Stimulated activated naive CD8-positive, alpha-beta T cell treated with anti-CD3 and anti-CD28 coated beads, Interleukin-15, amount 100 ng/mL, for 72 hours (primary cell): ENCODE measurements around the gene CCDC6.
A peak's percentile ranks its signal among the peaks of the same experiment; 100 is the strongest.

Experiments
- ATAC-seq: fragments of 150-1000 bp; cut with Tn5 transposase; 2 replicates; pipeline ENCODE4 v1.10.0; 2021; ENCODE audit warnings: mild to moderate bottlenecking, moderate library complexity
- DNase-seq, 2 donors: peaks; one replicate each; pipeline ENCODE4 v3.0.0; 2021 to 2022
- H3K27ac Mint-ChIP-seq, 2 donors: one replicate each; pipeline ENCODE4 v1.8.0; 2022; ENCODE audit warnings: mild to moderate bottlenecking in 2 of 2, mixed read lengths in 2 of 2, moderate library complexity in 2 of 2
- H3K27me3 Mint-ChIP-seq: one replicate; pipeline ENCODE4 v1.8.0; 2022; ENCODE audit warnings: mixed read lengths
- H3K4me1 Mint-ChIP-seq: one replicate; pipeline ENCODE4 v1.8.0; 2022; ENCODE audit warnings: mild to moderate bottlenecking, mixed read lengths
- H3K4me3 Mint-ChIP-seq, 2 donors: one replicate each; pipeline ENCODE4 v1.8.0; 2022; ENCODE audit warnings: mild to moderate bottlenecking in 2 of 2, mixed read lengths in 2 of 2, moderate library complexity in 1 of 2
- H3K9me3 Mint-ChIP-seq, 2 donors: one replicate each; pipeline ENCODE4 v1.8.0; 2022; ENCODE audit warnings: mixed read lengths in 2 of 2

The CCDC6 gene

GRCh38 chr10:59829024-59829423 lies 77.3 kb downstream of the CCDC6 start:
- DNase-seq (no peak), ATAC-seq (no peak)
- Mint-ChIP-seq H3K27me3 (no peaks in the 10 kb centered on the region), H3K9me3 (peaks cover 0 to 7% of the 10 kb centered on the region in 2 donors), H3K4me1 (peaks cover 38% of the 10 kb centered on the region), H3K27ac (peak overlapping the region in 1 of 2 donors; percentile 28), H3K4me3 (no peak overlapping the region)

DNA sequence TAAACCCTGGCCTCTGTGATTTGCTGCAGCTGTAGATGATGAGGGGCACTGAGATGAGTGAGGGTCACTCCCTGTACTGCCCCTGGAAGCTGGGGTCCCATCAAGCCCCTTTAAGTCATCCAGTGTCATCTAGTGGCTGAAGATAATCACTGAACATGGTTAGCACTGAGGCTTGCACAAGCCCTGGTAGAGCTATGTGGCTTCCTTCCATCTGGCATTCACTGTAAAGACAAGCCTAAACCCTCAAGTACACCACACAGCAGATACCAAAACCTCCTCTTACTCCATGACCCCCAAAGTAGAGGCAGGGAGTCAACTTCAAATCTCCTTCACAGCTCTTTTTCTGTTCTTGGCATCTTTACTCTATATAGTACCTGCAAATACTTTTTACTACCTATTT lies 80.4 kb downstream of the CCDC6 start:
- H3K9me3 Mint-ChIP-seq = peaks cover 0 to 7% of the 10 kb centered on the region in 2 donors
- peaks cover 29% of the 10 kb centered on the region for H3K4me1 Mint-ChIP-seq
- H3K27me3 Mint-ChIP-seq = no peaks in the 10 kb centered on the region
- ATAC-seq (no peak), DNase-seq (no peak)
- peak overlapping the region in 1 of 2 donors; percentile 54 for H3K27ac Mint-ChIP-seq
- H3K4me3 Mint-ChIP-seq = no peak overlapping the region

DNA sequence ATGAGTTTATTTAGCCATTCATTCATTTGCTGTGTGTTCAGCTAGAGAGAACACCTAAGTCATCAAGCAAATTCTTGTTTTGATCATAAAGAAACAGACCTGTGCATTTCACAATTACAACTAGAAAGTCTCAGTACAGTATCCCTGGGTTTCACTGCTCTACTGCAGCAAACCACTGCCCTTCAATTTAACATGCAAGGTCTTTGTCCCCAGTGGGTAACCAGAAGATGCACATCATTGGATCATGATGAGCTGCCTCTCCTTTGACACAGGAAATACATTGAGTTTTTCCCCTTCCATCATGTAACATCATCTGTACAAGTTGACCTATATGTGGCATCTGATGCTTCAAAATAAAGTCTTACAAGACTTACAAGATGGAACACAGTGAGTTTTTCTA lies 82.6 kb downstream of the CCDC6 start:
- Mint-ChIP-seq H3K27ac (no peak overlapping the region), H3K9me3 (peaks cover 0 to 7% of the 10 kb centered on the region in 2 donors), H3K27me3 (no peaks in the 10 kb centered on the region), H3K4me1 (peaks cover 24% of the 10 kb centered on the region), H3K4me3 (no peak overlapping the region)
- DNase-seq (no peak), ATAC-seq (peak; percentile 43)

DNA sequence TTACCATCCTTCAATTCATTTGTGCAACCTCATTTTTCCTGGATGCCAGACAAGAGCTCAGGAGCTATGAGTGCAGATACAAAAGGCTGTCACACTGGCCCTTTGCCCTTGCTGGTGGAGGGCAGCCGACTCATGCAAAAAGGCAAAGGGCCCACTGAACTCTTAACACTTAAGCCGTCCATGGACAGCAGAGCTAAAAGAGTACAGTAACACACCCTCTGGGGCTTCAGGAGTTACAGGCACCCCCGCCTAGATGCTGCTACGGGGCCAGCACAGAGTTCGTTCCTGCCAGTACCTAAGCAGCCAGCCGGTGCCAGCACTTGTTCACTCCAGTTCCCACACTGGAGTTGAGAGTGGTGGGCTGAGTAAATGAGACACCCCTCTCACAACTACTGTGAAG lies 83.2 kb downstream of the CCDC6 start:
- Mint-ChIP-seq H3K27ac (no peak overlapping the region), H3K4me3 (no peak overlapping the region), H3K4me1 (peaks cover 25% of the 10 kb centered on the region), H3K27me3 (no peaks in the 10 kb centered on the region), H3K9me3 (peaks cover 0 to 7% of the 10 kb centered on the region in 2 donors)
- ATAC-seq = no peak
- DNase-seq = no peak

GRCh38 chr10:59820471-59820870 lies 85.9 kb downstream of the CCDC6 start:
- H3K27me3 Mint-ChIP-seq = no peaks in the 10 kb centered on the region
- ATAC-seq = no peak
- no peak overlapping the region for H3K27ac Mint-ChIP-seq
- H3K4me1 Mint-ChIP-seq = peaks cover 19% of the 10 kb centered on the region
- no peak overlapping the region for H3K4me3 Mint-ChIP-seq
- no peak for DNase-seq
- H3K9me3 Mint-ChIP-seq = no peaks in the 10 kb centered on the region

GRCh38 chr10:59819683-59820082 lies 86.7 kb downstream of the CCDC6 start:
- Mint-ChIP-seq H3K27ac (no peak overlapping the region), H3K4me3 (no peak overlapping the region), H3K4me1 (peaks cover 26% of the 10 kb centered on the region), H3K9me3 (no peaks in the 10 kb centered on the region), H3K27me3 (no peaks in the 10 kb centered on the region)
- ATAC-seq (no peak), DNase-seq (no peak)

GRCh38 chr10:59819265-59819664 lies 87.1 kb downstream of the CCDC6 start:
- no peak for ATAC-seq
- Mint-ChIP-seq H3K27me3 (no peaks in the 10 kb centered on the region), H3K27ac (no peak overlapping the region), H3K4me3 (no peak overlapping the region), H3K4me1 (peaks cover 26% of the 10 kb centered on the region), H3K9me3 (no peaks in the 10 kb centered on the region)
- no peak for DNase-seq

DNA sequence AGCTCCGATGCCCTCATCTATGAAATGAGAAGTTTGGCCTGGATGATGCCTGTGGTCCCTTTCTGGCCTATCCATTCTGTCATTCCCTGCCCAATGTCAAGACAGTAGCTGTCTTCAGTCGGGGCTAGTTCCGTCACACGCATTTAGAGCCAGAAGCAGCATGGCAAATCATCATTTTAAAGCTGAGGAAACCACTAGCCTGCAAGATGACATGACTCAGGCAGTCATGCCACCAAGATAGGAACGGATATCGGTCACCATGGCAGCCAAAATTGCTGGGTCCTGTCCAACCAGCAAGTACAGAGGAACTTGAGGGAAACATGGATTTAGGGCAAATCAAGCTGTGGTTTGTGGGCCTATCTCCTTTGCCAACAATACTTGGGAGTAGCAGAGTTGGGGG lies 88.6 kb downstream of the CCDC6 start:
- no peaks in the 10 kb centered on the region for H3K9me3 Mint-ChIP-seq
- no peak overlapping the region for H3K4me3 Mint-ChIP-seq
- DNase-seq (no peak), ATAC-seq (no peak)
- peaks cover 26% of the 10 kb centered on the region for H3K4me1 Mint-ChIP-seq
- H3K27me3 Mint-ChIP-seq = no peaks in the 10 kb centered on the region
- peak overlapping the region in 1 of 2 donors; percentile 16 for H3K27ac Mint-ChIP-seq

DNA sequence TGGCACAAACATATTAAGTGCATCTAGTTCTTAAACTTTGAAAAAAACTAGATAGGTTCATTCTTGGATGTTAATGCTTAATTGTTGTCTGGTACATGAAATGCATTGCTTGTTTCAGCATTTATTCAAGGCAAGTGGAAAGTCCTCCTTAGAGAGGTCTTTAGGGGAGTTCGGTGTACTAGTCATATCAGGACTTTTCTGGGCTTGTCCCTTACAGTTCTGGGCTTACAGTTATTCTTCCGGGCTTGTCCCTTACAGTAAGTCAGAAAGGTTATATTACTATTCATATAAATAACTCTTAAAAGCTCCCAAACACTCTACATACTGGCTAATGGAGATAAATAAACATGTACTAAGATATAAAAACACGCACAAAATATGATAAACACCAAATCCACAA lies 91.5 kb downstream of the CCDC6 start:
- no peaks in the 10 kb centered on the region for H3K9me3 Mint-ChIP-seq
- no peak for ATAC-seq
- H3K27ac Mint-ChIP-seq = no peak overlapping the region

DNA sequence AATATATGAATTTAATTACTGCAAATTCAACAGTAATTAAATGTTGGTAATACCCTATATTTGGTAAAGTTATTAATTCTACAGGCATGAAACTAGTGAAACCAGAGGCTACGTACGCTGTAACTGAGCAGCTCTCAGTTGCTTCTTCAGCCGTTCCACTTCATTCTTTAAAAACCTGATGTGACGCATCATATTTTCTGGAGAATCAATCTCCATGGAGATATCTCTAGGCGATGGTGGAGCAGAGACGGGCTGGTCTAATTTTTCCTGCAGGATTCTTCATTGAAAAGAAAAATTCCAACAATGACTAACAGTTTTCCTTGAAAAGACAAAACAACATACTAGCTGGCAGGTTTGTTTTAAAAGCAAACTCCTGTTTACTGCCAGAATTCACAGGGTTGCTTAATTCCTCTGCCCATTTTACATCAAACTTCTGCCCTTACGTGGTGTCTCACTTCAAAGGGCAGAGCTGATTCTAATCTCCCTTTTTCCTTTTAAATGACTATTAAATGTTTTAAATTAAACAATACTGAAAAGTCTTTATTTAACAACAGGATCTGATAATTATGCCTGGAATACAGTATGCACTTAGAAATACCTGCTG lies 93.7 kb downstream of the CCDC6 start:
- Mint-ChIP-seq H3K27ac (no peak overlapping the region), H3K4me1 (peaks cover 7% of the 10 kb centered on the region), H3K4me3 (no peak overlapping the region), H3K27me3 (no peaks in the 10 kb centered on the region), H3K9me3 (no peaks in the 10 kb centered on the region)
- no peak for ATAC-seq
- no peak for DNase-seq

More for the DNA sequence above, 91.5 kb downstream of the CCDC6 start:
- no peaks in the 10 kb centered on the region for H3K27me3 Mint-ChIP-seq
- peaks cover 24% of the 10 kb centered on the region for H3K4me1 Mint-ChIP-seq
- no peak for DNase-seq
- H3K4me3 Mint-ChIP-seq = no peak overlapping the region

GRCh38 chr10:59809644-59809974 lies 96.7 kb downstream of the CCDC6 start:
- no peak overlapping the region for H3K4me3 Mint-ChIP-seq
- H3K4me1 Mint-ChIP-seq = no peaks in the 10 kb centered on the region
- H3K27me3 Mint-ChIP-seq = no peaks in the 10 kb centered on the region
- no peak for ATAC-seq
- no peaks in the 10 kb centered on the region for H3K9me3 Mint-ChIP-seq
- peak overlapping the region in 1 of 2 donors; percentile 26 for H3K27ac Mint-ChIP-seq
- DNase-seq = no peak

GRCh38 chr10:59808896-59809643 lies 97.3 kb downstream of the CCDC6 start:
- ATAC-seq (peak; percentile 92), DNase-seq (peak; percentile 47 to 65)
- no peak overlapping the region for H3K4me3 Mint-ChIP-seq
- no peaks in the 10 kb centered on the region for H3K4me1 Mint-ChIP-seq
- H3K9me3 Mint-ChIP-seq = no peaks in the 10 kb centered on the region
- H3K27me3 Mint-ChIP-seq = no peaks in the 10 kb centered on the region
- peak overlapping the region; percentile 26 to 54 for H3K27ac Mint-ChIP-seq

- DNase-seq = no peak
- ATAC-seq = no peak
- Mint-ChIP-seq H3K27ac (peak overlapping the region; percentile 40 to 76), H3K9me3 (no peaks in the 10 kb centered on the region), H3K4me1 (no peaks in the 10 kb centered on the region), H3K27me3 (no peaks in the 10 kb centered on the region), H3K4me3 (no peak overlapping the region)
Measured at GRCh38 chr10:59807629-59808620, 98.4 kb downstream of the CCDC6 start.

GRCh38 chr10:59805014-59805413 lies 101.3 kb downstream of the CCDC6 start:
- H3K4me3 Mint-ChIP-seq = no peak overlapping the region
- DNase-seq = no peak
- no peaks in the 10 kb centered on the region for H3K9me3 Mint-ChIP-seq
- H3K4me1 Mint-ChIP-seq = no peaks in the 10 kb centered on the region
- no peaks in the 10 kb centered on the region for H3K27me3 Mint-ChIP-seq
- no peak for ATAC-seq
- no peak overlapping the region for H3K27ac Mint-ChIP-seq

GRCh38 chr10:59804220-59804619 lies 102.1 kb downstream of the CCDC6 start:
- ATAC-seq = no peak
- Mint-ChIP-seq H3K27ac (peak overlapping the region in 1 of 2 donors; percentile 75), H3K27me3 (no peaks in the 10 kb centered on the region)

GRCh38 chr10:59803714-59804113 lies 102.6 kb downstream of the CCDC6 start:
- ATAC-seq (no peak), DNase-seq (no peak)
- no peaks in the 10 kb centered on the region for H3K9me3 Mint-ChIP-seq
- peak overlapping the region; percentile 55 to 68 for H3K27ac Mint-ChIP-seq
- H3K4me3 Mint-ChIP-seq = no peak overlapping the region
- no peaks in the 10 kb centered on the region for H3K27me3 Mint-ChIP-seq
- H3K4me1 Mint-ChIP-seq = peaks cover 5% of the 10 kb centered on the region

More at GRCh38 chr10:59804220-59804619, 102.1 kb downstream of the CCDC6 start:
- DNase-seq = no peak
- H3K9me3 Mint-ChIP-seq = no peaks in the 10 kb centered on the region
- no peak overlapping the region for H3K4me3 Mint-ChIP-seq
- H3K4me1 Mint-ChIP-seq = peaks cover 5% of the 10 kb centered on the region
